ENCODE data around the gene MPP2. TPM values are rescaled to one million over a fixed set of nuclear protein-coding genes. Genes with fewer than 3 reads are reported as not detected.

MPP2 gene
- total RNA-seq, 2 donors from 2014 or later, result 4.0 to 4.1 TPM

DNA sequence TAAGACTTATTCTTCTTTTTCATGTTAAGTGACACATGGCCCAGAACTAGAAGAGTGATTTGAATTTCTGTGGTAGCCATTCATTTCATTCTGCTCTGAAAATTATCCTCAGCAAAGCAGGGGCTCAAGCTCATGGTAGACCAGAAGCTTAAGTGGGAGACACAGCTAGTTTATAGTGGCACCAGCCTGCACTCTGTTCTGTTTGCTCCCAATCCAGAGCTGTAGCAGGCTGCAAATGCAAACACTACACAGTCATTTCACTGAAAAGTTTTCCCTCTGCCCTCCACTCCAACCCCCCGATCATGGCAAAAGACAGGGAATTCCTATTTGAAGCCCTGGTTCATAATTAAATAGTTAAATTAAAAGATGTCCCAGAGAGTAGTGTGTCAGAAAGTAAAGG is 17.1 kb downstream of the MPP2 start:
- no peaks in the 10 kb centered on the region for H3K9me3 Mint-ChIP-seq
- no peaks in the 10 kb centered on the region for H3K4me1 Mint-ChIP-seq (ENCODE audit: low read depth)
- ATAC-seq (replicated peaks in 1 of 2), result no peak

DNA sequence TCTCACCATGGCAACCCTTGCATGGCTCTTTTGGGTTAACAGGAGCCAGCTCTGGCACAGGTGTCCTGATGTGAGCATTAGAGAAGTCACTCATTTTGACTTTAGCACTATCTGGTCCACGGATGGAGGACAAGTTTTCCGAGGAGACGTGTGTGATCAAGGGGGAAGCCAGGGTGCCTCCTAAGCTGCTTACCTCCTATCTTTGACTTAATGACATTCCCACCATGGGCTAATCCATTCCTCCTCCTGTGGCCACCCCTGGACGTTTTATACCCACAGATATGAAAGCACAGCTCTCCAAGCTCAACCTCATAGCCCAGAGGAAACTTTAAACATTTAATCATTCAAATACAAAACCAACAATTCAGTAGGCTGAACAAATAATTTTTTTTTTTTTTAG is 18.8 kb downstream of the MPP2 start:
- Mint-ChIP-seq H3K4me3 (no peak overlapping the region), H3K27me3 (ENCODE audit: low read depth) (no peaks in the 10 kb centered on the region), H3K9me3 (no peaks in the 10 kb centered on the region), H3K4me1 (ENCODE audit: low read depth) (no peaks in the 10 kb centered on the region), H3K36me3 (ENCODE audit: insufficient read depth in 2 of 2) (no peaks in the 10 kb centered on the region), H3K27ac (no peak overlapping the region)
- ATAC-seq (replicated peaks in 1 of 2) (no peak), DNase-seq (no peak)

More for the DNA sequence above, 17.1 kb downstream of the MPP2 start:
- no peaks in the 10 kb centered on the region for H3K27me3 Mint-ChIP-seq (ENCODE audit: low read depth)
- no peak overlapping the region for H3K27ac Mint-ChIP-seq
- H3K36me3 Mint-ChIP-seq (ENCODE audit: insufficient read depth in 2 of 2), result no peaks in the 10 kb centered on the region
- no peak overlapping the region for H3K4me3 Mint-ChIP-seq
- DNase-seq, result no peak

DNA sequence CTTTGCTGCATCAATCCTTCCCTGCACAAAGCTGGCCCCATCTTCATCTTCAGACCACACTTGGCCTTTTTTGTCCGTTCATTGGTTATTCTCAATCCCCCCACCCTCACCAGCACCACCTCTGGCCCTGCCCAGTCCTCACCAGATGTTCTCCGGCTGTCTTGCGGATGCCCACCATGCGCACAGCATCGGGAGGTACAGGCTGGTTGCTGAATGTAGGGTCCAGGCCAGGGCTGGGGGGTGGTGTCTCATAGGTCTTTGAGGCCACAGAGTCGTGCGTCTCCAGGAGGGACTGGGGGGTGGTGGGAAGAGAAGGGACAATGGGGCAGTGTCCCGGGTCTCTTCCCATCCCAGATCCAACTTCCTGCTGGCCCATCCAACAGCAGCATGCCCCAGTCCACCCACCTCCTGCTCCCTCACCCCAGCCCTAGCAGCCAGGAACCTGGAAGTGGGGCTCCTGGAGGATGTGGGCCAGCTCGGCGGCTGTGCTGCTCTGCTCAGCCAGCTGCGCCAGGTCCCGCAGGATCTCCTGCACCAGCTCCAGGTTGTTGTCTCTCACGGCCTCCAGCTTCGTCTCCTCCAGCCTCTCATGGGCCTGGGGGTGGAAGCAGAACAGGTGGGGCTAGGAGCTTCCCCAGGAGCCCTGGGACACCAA is 24.4 kb downstream of the MPP2 start:
- H3K27me3 Mint-ChIP-seq (ENCODE audit: low read depth), result no peaks in the 10 kb centered on the region
- no peaks in the 10 kb centered on the region for H3K36me3 Mint-ChIP-seq (ENCODE audit: insufficient read depth in 2 of 2)
- H3K9me3 Mint-ChIP-seq, result no peaks in the 10 kb centered on the region
- DNase-seq (no peak), ATAC-seq (replicated peaks in 1 of 2) (no peak)
- H3K4me3 Mint-ChIP-seq, result no peak overlapping the region
- no peaks in the 10 kb centered on the region for H3K4me1 Mint-ChIP-seq (ENCODE audit: low read depth)
- H3K27ac Mint-ChIP-seq, result no peak overlapping the region

DNA sequence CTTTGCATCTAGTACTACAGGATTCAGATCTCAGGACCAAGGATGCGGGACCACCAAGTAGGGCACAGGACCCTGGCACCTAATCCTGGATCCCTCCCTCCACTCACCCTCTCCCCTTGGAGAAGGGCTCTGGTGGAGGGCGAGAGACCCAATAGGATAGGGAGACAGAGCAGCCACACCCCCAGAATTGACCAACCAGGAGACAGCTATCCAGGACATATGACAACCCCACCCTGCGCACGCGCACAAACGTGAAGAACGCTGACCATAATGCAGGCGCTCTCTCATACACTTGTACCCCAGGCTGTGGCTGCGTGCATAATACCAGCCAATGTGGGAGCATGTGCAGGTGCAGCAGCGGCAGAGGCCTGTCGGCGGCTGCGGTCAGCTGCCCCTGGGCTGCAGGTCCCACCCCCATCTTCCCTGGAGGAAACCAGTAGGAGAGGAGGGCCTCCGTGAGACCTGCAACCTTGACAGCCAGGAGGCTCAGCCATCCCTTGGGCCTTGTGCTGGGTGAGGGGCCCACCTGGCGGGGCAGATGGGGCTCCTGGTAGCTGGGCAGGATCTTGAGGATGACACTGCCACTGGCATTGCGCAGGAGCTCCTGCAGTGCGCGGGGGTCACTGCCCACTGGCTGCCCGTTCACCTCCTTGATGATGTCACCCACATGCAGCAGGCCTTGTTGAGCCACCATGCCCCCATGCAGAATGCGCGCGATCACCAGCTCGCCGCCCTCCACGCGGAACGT is 25.4 kb downstream of the MPP2 start:
- no peak overlapping the region for H3K27ac Mint-ChIP-seq
- DNase-seq (no peak), ATAC-seq (replicated peaks in 1 of 2) (no peak)
- no peaks in the 10 kb centered on the region for H3K36me3 Mint-ChIP-seq (ENCODE audit: insufficient read depth in 2 of 2)
- no peaks in the 10 kb centered on the region for H3K4me1 Mint-ChIP-seq (ENCODE audit: low read depth)
- no peaks in the 10 kb centered on the region for H3K9me3 Mint-ChIP-seq
- H3K4me3 Mint-ChIP-seq, result no peak overlapping the region
- H3K27me3 Mint-ChIP-seq (ENCODE audit: low read depth), result no peaks in the 10 kb centered on the region

DNA sequence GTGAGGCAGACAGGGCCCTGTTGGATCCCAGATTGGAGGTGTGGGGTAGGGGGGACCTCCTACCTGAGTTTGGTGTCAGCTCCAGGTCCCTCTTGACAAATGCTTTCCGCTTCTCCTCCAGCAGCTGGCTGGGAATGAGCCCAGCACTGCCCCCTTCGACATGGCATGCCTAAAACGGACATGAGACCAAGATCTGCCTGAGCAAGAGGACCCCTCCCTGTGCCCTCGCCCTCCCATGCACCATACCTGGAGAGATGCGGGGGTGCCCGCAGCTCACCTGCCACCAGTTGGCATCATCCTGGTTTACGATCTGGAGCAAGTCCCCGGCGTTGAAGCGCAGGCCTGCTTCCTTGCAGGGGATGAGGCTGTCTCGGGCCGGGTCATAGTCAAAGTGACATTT is 26.2 kb downstream of the MPP2 start:
- ATAC-seq (replicated peaks in 1 of 2), result no peak
- no peak for DNase-seq
- no peaks in the 10 kb centered on the region for H3K27me3 Mint-ChIP-seq (ENCODE audit: low read depth)
- H3K36me3 Mint-ChIP-seq (ENCODE audit: insufficient read depth in 2 of 2), result no peaks in the 10 kb centered on the region
- H3K4me1 Mint-ChIP-seq (ENCODE audit: low read depth), result no peaks in the 10 kb centered on the region
- H3K9me3 Mint-ChIP-seq, result no peaks in the 10 kb centered on the region
- H3K27ac Mint-ChIP-seq, result no peak overlapping the region
- no peak overlapping the region for H3K4me3 Mint-ChIP-seq

DNA sequence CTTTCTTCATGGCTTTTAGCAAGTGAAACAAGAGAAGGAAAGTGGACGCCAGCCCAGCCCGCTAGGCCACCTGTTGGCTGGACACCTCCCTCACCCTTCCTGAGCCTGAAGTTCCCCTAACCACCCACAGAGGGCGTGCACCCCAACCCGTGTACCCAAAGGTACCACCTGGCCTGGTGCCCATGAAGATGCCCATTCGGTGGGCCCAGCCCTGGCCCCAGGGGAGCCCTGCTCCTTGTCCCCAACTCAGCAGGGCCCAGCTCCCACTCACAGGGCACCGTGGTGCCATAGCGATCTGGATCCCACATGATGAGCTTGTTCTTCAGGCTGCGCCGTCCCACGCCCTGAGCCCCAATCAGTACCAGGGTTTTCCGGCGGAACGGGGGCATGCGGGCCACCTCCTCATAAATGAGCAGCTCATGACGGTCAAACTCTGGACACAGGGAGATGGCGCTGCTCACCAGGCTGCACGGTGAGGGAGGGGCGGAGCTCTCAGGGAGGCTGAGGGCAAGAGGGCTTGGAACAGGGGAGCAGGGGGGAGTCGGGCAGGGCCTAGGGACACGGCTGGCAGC is 26.8 kb downstream of the MPP2 start:
- Mint-ChIP-seq H3K27me3 (ENCODE audit: low read depth) (no peaks in the 10 kb centered on the region), H3K9me3 (no peaks in the 10 kb centered on the region), H3K4me3 (no peak overlapping the region), H3K36me3 (ENCODE audit: insufficient read depth in 2 of 2) (no peaks in the 10 kb centered on the region), H3K27ac (no peak overlapping the region), H3K4me1 (ENCODE audit: low read depth) (no peaks in the 10 kb centered on the region)
- peak; percentile 48 to 58 for ATAC-seq (replicated peaks in 1 of 2)
- DNase-seq, result peak; percentile 62 to 67

DNA sequence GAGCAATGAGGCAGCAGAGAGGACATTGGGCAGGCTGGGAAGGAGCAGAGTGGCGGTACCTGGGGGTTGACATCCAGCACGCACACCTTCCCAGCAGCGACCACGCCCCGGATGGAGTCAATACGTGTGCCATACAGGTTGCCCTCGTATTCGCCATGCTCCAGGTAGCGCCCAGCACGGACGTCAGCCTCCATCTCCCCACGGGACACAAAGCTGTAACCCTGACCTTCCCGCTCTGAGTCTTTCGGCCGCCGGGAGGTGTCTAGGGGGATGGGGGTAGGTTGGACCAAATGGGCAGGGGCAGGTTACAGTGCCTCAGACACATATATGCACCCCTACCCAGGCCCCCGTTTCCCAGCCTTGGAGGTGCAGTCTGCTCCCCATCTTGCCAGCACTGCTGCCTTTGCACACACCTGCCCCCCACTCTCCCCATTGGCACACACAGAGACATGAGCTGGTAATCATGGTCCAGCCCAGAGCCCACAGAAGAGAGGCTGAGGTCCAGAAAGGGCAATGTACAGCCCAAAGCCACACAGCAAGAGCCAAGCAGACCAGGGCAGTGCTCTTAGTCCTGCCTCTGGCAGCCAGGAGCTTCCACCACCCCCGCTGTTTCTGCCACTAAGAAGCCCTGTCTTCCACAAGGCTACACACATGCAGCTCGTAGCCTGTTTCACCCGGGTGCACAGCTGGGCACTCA is 27.5 kb downstream of the MPP2 start:
- H3K27ac Mint-ChIP-seq, result no peak overlapping the region
- H3K4me3 Mint-ChIP-seq, result no peak overlapping the region
- DNase-seq (no peak), ATAC-seq (replicated peaks in 1 of 2) (no peak)
- no peaks in the 10 kb centered on the region for H3K27me3 Mint-ChIP-seq (ENCODE audit: low read depth)
- H3K4me1 Mint-ChIP-seq (ENCODE audit: low read depth), result no peaks in the 10 kb centered on the region
- no peaks in the 10 kb centered on the region for H3K9me3 Mint-ChIP-seq
- H3K36me3 Mint-ChIP-seq (ENCODE audit: insufficient read depth in 2 of 2), result no peaks in the 10 kb centered on the region

DNA sequence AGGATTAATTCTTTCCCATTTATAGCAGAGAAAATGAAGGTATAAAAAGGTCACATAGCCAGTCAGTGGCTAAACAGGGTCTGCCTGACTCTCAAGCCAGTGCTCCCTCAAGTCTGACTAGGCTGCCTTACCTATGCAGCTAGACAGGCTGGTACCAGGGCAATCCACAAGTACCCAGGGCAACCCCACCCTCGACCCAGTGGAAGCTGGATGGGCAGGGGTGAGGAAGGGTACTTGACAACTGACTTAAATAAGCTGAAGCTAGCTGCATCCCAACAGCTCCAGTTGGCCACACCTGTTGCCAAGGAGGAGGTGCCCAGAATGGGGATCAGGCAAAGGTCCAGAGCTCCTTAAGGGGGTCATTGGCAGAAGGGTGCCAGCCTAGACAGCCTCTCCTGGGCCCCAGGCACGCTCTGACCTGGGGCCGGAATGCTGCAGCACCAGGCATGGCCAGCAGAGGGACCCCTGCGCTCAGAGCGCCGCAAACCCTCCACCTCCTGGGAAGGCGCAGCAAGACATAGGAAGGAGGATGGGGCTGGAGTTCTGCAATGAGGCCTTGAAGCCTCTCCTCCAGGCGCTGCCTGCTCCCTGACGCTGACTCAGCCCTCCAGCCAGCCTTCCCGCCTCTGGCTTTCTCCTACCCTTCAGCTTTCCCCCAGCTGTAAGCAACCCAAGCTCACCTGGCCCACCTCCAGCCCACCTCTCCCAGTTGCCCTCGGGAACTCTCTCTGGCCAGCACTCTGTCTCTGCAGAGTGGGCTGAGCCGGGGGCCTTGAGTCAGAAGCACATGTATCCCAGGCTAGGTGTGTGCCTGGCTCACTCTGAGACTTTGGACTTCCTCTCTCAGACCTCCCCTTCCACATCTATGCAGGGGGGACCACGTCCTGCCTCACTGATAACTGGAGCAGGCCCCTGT is 28.8 kb downstream of the MPP2 start:
- peaks cover 1% of the 10 kb centered on the region for H3K27me3 Mint-ChIP-seq (ENCODE audit: low read depth)
- DNase-seq (peak; percentile 68 to 77), ATAC-seq (replicated peaks in 1 of 2) (peak; percentile 82 to 84)
- no peaks in the 10 kb centered on the region for H3K4me1 Mint-ChIP-seq (ENCODE audit: low read depth)
- no peak overlapping the region for H3K27ac Mint-ChIP-seq
- no peaks in the 10 kb centered on the region for H3K36me3 Mint-ChIP-seq (ENCODE audit: insufficient read depth in 2 of 2)
- no peak overlapping the region for H3K4me3 Mint-ChIP-seq
- no peaks in the 10 kb centered on the region for H3K9me3 Mint-ChIP-seq

DNA sequence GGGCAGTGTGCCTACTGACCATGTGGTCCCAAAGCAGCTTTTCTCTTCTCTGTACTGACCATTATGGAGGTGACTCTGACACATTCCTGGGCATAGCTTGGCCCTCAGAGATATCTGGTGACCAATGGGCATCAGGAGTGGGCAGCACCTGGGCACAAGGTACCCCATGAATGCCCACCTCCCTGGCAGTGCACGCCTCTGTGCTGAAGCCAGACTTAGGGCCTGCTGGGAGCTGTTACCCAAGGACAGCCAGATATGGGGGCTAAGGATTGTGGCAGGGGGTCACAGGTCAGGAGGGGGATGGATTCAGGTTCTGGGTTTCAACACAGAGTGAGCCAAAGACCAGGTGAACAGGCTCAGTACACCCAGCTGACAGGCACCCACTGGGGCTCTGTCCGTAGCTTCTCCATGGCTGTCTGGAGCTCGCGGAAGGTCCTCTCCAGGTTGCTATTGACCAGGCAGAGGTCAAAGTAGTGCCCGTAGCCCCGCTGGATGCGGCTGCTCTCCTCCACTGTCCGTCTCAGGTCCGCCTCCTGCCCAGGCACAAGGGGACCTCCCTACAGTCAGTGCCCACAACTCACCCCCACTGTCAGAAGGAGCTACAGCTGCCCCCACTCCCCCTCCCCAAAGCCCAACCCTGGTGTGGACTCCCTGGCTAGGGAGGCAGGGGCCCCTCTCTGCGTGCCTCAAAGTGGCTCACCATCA is 29.7 kb downstream of the MPP2 start:
- ATAC-seq (replicated peaks in 1 of 2), result no peak

DNA sequence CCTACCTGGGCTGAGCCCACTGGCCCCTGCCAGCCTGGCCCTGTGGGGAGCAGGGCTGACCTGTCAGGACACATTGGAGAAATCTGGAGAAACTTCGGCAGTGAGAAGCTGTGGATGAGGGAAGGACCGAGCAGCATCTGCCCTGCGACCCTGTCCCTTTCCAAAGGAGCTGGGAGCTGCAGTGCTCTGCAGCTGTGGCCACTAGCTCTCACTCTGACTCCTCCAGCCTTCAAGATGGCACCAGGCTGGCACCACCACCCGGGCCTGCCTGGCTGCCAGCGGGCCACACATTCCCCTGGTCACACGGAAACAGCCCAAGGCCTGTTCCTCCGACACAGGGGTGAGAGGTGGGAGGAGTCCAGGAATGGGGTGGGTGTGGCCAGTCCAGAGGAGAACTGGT is 30.3 kb downstream of the MPP2 start:
- Mint-ChIP-seq H3K27ac (no peak overlapping the region), H3K4me1 (ENCODE audit: low read depth) (no peaks in the 10 kb centered on the region), H3K9me3 (no peaks in the 10 kb centered on the region), H3K27me3 (ENCODE audit: low read depth) (peaks cover 4% of the 10 kb centered on the region), H3K4me3 (no peak overlapping the region), H3K36me3 (ENCODE audit: insufficient read depth in 2 of 2) (no peaks in the 10 kb centered on the region)
- ATAC-seq (replicated peaks in 1 of 2) (no peak), DNase-seq (no peak)

More for the DNA sequence above, 29.7 kb downstream of the MPP2 start:
- H3K27ac Mint-ChIP-seq, result no peak overlapping the region
- H3K4me3 Mint-ChIP-seq, result no peak overlapping the region
- peaks cover 4% of the 10 kb centered on the region for H3K27me3 Mint-ChIP-seq (ENCODE audit: low read depth)
- no peaks in the 10 kb centered on the region for H3K9me3 Mint-ChIP-seq
- DNase-seq, result no peak
- H3K36me3 Mint-ChIP-seq (ENCODE audit: insufficient read depth in 2 of 2), result no peaks in the 10 kb centered on the region
- no peaks in the 10 kb centered on the region for H3K4me1 Mint-ChIP-seq (ENCODE audit: low read depth)

DNA sequence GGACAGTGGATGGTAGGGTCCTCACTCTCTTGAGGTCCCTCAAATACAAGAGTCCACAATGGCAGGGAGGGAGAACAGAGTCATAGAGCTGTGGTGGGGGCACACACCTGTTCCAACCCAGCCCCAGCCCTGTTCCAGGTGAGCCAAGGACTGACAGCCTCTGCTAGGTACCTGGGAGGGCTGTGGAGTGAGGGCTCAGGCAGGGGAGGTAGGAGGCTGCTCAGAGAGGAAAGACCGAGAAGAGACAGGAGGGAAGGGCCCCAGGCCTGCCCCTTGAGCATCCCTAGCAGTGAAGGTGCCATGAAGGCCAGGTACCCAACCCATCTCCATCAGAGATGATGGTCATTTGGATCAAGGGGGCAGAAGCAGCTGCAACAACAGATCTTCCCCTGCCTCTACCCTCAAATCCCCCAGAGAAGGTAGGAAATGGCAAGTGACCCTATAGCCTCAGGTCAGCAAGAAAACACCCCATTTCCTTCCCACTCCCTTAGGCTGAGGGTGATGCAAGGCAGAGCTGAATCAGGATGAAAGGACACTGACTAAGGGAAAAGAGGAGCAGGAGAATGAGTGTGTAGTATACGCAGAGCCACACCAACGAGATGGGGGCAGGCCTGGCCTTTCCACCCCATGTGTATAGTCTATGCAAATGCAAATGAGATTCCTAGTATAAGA is 31.7 kb downstream of the MPP2 start:
- DNase-seq, result no peak
- no peak overlapping the region for H3K27ac Mint-ChIP-seq
- H3K36me3 Mint-ChIP-seq (ENCODE audit: insufficient read depth in 2 of 2), result no peaks in the 10 kb centered on the region
- peaks cover 4% of the 10 kb centered on the region for H3K27me3 Mint-ChIP-seq (ENCODE audit: low read depth)
- no peak overlapping the region for H3K4me3 Mint-ChIP-seq
- no peaks in the 10 kb centered on the region for H3K9me3 Mint-ChIP-seq
- ATAC-seq (replicated peaks in 1 of 2), result no peak
- H3K4me1 Mint-ChIP-seq (ENCODE audit: low read depth), result no peaks in the 10 kb centered on the region

DNA sequence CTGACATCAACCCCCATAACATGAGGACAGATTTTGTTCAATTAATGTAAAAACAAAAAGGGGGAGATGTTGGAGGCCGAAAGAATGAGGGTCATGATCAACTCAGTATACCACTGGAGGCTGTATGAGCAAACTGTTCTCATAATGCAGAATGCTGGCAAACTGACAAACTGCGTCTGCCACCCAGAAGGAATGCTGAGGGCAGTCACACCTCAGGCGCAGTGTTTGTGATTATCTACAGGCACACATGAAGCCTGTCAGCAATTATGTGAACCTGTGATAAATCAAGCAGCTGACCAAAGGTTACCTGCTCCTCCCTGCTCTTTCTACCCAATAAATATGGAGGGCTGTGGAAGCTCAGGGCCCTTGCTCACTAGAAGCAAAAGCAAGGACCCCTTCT is 33.0 kb downstream of the MPP2 start:
- Mint-ChIP-seq H3K9me3 (no peaks in the 10 kb centered on the region), H3K36me3 (ENCODE audit: insufficient read depth in 2 of 2) (no peaks in the 10 kb centered on the region), H3K27ac (no peak overlapping the region), H3K27me3 (ENCODE audit: low read depth) (peaks cover 10% of the 10 kb centered on the region), H3K4me1 (ENCODE audit: low read depth) (no peaks in the 10 kb centered on the region), H3K4me3 (no peak overlapping the region)
- DNase-seq, result no peak
- no peak for ATAC-seq (replicated peaks in 1 of 2)

Data from activated T-cell treated with anti-CD3 and anti-CD28 coated beads, Interleukin-2, amount 50 U/mL, for 72 hours (primary cell).